Measurements from ENCODE around the gene CDH13.

CDH13 gene

DNA sequence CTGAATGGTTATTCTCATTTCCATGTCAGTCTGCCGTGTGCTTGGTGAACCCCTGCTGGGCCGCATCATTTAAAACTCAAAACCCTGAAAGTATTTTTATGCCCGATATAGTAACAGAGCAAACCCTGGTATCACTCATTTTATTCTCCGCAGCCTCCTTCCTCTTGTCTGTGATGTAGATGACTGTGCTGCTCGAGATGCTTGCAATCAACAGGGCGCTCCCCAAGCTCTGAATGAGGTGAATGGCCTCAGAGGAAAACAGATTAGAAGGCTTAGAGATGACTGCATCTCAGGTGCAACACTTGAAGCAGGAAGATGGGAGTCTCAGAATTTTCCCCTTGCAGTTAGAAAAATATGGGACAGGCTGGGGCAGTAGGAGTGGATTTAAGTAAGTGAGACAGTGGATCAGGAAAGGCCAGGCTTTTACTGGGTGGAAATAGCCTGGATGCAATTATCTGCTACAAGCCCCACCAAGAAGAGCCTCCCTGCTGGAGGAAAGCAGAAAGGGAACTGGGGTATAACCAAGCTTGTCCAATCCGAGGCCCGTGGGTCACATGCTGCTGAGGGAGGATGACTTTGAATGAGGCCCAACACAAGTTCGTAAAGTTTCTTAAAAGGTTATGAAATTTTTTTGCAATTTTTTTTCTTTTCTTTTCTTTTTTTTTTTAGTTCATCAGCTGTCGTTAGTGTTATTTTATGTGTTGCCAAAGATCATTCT lies 166.9 kb downstream of the CDH13 start:
- DNase-seq: no peak

DNA sequence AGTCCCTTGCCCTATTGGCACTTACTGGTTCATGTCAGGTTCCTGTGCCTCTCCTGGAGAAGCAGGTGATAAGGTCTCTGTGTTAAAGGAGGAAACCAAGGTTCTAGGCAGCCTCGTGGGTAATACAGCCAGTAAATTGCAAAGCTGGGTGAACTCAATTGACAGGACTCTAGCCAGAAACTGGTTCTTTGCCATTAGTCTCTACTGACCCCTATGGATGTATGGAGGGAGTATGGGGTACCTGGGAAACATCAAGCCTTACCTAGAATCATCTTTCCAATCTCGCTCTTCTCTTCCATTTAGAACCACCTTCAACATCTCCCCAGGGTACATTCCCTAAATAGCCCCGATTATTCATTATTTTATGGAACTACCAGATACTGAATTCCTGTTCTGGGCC lies 169.3 kb downstream of the CDH13 start:
- DNase-seq: no peak

DNA sequence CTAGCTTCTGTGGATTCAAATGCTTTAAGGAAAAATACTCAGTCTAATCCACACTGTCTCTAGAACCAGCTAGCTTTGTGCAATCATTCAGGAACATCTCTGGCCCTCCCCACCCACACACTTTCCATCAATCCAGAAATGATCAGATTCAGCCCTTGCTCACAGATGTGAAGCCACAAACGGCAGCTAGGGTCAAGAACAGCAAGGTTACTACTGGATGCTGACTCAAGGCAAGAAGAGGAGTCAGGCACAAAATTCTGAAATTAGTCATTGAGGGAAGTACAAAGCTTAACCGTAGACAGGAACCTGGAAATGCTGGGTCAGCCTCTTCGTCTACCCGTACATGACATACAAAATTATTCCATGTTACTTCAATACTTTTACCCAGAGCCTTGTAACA lies 174.6 kb downstream of the CDH13 start:
- no peak for DNase-seq

DNA sequence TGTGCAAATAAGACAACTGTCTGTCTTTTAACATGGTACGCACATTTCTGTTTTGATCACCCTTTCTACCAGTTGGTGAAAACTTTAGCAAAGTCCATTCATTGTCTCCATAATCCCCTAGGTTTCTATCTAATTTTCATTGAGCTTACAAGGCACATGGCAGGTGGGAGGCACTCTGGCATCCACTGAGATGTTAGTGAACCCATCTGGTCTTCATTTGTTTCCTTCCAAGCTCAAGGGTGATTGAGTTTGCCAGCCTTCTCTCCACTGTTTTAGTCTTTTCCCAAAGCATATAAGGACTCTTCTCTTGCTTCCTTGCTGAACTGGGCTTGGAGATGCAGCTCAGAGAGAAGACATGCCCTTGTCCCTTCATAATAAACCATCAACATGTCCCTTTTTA lies 179.1 kb downstream of the CDH13 start:
- DNase-seq: no peak

DNA sequence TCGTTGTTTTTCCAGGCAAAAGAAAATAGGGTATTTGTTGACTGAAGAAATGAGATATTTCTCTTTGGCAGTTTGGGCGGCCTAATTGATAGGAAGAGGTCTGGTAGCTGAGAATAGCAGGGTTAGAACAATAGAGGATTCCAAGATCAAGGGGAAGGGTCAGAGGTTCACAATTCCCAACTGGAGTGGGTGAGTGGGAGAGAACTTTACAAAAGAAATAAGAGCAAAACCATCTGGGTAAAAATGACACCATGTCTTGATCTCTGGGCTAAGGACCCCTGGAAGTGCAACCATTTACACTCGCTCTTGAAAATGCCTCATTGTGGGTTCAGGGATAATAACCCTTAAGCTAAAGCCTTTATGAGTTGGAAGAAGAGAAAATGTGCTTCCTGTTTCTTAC lies 180.5 kb downstream of the CDH13 start:
- no peak for DNase-seq

DNA sequence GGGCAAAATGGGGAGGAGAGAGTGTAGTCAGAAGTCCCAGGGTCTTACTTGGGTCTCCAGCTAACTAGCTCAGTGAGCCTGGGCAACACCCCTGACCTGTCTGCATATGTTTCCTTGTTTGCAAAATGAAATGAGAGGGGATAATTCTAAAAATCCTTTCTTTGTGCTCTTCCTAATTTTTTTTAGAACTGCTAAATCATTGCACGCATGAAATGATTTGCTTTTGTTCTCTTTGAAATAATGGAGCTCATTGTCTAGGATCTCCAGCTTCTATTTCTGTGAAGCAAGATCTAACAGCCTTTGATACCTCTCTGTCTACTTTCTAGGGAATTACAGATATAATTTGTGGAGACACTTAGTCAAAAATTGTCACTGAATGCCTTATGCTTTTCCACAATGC lies 181.3 kb downstream of the CDH13 start:
- peak; percentile 53 for DNase-seq

DNA sequence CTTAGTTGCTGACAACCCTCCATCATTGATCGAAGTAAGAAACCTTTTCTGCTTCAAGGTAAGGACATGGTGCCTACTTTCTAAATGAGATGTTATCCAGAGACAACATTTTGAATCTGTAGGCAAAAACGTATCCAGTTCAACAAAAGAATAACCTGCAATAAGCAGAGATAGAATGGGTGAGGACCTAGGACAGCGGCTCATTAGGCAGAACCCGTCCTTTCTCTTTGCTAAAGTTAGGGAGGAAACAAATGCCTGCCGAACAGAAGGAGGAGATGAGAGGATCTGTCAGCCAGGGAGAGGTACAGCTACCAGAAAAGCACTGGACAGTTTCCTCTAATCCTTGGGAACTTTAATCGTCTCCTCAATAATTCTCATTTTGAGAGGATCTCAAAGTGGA lies 183.3 kb downstream of the CDH13 start:
- no peak for DNase-seq

DNA sequence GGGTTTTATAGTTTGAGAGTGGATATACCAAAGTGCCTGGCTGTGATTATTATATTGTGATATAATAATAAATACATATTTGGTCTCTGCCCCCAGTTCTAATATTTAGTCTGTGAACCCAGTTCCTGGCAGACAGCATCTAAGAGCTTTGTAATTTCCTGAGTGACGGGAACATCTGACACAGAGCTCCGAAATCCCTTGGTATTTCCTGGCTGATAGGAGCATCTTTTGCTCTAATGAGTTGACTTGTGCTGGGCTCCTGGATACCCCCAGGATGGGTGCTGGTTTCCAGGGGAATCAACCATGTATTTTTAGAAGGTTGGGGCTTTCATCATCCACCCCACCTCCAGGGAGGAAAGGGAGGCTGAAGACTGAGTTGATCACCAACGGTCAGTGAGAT lies 187.3 kb downstream of the CDH13 start:
- no peak for DNase-seq

DNA sequence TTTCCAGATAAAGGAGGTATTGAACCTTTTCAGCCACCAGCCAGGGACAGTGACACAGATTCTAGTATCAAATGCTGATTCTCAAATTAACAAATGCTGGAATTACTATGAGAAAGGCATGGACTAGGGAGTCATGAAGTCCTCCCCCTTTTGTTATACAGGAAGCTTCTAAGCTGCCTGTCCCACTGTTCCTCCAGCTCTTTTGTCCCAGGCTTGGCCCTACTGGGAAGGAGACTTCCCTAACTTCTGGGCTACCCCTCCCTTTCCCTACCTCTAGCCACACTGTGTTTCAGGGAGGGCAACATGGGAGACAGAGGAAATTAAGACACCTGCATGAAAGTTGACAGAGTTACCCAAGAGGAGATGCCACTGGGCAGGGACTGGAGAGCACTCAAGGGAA lies 192.5 kb downstream of the CDH13 start:
- no peak for DNase-seq

DNA sequence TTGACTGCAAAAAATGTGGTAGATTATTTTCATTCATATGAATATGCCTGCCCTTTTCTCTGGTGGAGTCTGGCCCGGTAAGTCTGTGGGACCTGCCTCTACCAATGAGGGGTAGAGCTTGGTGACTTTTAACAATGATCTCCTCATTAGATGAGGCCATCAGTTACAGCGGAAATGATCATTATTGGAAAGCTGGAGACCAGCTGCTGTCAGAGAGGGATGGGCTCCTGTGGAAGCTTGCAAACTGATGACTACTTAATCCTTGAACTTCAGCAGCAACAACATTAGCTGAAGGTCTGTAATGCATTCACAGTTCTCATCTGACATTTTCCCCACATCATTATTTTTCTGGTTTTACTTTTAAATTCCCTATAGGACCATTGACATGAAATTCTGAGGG lies 194.1 kb downstream of the CDH13 start:
- peak; percentile 20 for DNase-seq

DNA sequence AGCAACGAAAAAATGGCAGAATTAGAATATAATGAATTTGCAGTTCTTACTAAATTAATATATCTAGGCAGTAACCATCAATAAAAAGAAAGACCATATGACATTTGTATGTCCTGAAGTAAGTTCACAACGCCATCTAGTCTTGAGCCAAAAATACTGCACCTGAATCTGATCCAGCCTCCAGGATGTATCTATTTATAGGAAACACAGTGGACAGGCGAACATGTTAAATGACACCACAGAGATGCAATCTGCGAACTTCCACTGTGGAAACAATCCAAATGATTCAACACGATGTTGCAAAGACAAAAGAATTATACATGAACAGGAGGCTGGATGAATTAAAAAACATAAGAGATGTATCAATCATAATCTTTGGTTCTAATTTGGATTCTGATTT lies 197.6 kb downstream of the CDH13 start:
- no peak for DNase-seq

DNA sequence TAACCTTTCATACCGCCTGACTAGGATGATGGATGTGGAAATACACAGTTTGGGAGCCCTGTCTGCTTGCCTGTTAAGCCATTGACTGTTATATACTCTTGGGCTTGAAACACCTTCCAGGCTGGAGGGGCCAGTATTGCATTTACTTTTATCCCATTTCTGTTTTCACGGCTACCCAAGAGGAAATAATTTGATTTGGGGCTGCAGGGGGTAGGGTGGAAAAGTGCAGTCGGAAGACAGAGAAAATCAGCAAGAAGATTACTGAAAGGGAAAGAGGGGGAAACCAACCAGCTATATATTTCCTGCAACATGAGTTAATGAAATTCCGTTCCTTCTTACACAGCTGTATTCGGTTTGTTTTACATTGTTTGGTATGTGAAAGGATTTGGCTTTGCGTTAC lies 202.5 kb downstream of the CDH13 start:
- peak; percentile 22 for DNase-seq

DNA sequence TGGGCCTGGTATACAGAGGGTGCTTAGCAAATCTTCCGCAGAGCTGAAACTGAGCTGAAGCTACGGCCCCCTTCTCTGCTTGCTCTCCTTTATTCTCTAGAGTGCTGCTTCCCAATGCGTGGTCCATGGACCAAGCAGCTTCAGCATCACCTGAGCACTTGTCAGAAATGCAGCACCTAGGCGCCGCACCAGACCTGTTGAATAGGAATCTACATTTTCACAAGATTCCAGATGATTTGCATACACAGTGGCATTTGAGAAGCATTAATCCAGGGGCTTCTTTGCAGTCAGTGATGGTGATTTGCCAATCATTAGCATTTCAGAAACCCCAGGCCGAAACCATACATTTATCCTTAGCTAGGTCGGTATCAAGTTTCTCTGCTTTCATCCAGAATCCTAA lies 204.2 kb downstream of the CDH13 start:
- DNase-seq: no peak

DNA sequence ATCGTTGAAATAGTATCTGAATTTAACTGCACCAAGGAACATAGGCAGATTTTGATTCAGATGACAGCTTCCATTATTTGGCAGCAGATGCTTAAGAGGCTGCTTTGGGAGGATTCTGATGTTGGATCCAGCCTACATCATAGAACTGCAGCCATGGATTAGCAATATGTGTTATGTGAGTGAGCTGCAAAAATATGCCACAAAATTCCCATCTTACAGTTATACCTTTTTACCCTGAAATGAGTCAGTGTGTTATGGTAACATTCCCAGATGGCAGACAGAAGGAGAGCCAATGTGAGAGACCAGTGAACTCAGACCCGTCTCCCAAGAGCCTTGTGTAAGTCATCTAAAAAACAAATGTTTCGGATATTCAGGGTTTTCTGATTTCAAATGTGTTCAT lies 206.1 kb downstream of the CDH13 start:
- no peak for DNase-seq

DNA sequence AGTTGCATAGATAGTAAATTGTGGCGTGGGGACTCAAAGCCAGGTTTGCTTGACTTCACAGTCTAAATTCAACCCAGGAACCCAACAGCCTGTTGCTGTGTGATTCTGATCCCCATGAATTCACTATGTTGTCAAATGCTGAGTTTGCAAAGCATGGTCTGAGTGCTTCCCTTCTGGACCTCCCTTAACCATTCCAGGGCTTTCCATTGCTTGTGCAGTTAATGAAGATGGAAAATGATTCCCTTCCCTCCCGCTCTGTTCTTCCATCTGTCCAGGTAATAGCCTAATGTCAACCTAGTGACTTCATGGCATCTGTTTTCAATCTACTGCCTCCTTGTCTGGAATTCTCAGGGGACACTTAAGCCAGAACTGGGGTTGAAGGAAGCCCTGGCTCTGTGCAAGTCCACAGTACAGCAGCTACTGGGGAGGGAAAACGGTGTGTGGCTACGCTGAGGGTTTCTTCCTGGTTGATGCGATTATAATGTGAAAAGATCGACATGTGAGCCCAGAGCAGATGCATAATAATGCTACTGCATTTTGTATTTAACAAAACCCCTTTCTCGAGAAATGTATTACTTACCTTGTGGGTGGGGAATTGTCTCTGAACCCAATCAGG lies 206.7 kb downstream of the CDH13 start:
- DNase-seq: no peak

DNA sequence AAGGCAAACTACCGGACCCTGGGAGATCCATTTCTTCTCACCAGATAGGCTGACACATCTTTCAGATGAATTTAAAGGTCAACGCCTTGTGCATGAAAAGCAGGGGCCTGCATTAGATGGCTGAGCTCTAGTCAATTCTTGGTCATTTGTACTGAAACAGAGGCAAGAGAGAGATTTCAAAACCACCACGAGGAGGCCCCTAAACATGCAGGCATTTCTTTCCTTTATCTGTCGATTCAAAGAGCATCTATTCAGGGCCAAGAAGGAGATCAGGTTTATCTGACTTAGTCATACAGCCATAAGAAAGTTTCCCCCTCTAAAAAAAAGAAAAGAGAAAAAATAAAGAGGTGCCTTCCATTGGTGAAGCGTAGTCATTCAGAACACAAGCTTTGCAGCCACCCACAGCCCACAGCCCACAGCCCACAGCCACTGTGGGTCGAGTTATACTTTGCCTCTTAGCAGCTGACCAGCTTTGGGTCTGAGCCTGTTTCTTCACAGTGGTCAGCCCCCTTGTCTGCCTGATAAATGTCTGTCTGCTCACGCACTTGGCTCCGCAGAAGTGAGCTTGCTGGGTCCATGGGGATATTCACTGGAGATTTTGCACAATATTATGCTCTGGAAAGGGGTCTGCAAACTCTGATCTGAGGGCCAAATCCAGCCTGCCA lies 207.5 kb downstream of the CDH13 start:
- DNase-seq: no peak

DNA sequence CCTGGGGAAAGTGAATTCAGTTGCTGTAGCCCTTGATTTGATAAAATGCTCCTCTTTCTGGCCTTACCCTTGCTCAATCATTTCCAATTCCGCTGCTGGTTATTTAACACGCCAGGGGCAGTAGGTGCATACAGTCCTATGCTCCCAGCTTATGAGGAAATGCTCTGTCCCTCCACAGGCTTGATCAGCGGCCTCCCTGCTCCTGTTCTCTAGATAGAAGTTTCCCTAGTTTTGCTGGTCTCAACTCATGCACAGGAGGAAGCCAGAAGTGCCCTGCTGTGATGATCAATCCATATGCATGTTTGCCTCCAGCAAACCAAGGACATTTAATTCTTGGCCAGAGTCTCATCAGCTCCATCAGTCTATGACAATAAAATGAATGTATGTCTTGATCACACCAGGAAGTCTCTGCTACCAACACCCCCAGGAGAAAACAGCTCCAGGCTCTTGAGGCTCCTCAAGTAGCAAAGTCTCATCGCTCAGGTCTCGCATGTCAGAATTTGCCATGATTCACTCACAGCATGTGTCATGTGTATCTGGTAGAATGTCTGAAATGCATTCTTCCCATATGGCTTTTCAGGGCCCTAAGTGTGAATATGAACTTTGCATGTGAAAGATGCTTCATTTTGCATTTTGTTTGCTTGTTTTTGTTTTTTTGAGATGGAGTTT lies 208.9 kb downstream of the CDH13 start:
- no peak for DNase-seq

DNA sequence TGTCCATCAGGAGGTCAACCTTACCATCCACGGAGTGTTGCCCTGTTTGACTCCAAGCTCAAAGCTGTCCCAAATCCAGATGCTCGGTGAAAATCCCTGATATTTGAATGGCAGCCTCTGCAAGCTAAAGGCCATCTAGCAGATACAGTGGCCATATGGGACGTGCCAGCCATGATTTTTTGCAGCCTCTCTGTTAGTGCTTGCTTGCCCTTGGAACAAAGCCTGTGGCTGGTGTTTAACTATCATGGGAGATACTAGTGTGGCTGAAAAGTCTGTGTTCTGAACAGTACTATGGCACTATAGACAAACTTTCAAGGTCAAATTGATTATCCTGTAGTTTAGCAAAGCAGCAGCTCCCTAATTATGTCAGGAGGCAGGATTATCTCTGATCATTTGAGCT lies 214.3 kb downstream of the CDH13 start:
- DNase-seq: no peak

DNA sequence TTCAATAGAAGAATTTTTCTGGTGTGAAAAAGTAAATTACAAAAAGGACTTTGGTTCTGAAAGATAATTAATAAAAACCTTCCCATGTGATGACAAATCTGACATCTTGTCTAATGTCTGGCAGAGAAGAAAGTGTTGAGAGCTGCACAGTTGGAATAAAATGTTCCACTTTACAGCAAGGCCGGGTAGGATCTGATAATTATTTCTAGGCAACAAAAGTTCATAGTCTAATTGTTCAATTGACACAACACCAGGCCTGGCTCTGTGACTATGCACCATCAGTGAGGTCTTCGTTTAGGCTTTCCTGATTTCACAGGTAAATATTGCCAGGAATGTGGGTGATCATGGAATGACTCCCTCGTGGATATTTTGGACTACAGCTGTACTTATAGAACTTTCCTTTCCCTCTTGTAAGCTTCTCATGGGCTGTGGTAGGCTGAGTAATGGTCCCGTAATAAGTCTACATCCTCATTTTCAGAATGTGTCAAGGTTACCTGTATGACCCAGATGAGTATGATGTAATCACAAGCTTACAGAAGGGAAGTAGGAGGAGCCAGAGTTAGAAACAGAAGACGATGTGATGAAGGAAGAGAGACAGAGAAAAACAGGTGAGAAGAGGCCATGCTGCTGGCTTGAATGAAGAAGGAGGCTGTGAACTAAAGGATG lies 217.0 kb downstream of the CDH13 start:
- DNase-seq: no peak

DNA sequence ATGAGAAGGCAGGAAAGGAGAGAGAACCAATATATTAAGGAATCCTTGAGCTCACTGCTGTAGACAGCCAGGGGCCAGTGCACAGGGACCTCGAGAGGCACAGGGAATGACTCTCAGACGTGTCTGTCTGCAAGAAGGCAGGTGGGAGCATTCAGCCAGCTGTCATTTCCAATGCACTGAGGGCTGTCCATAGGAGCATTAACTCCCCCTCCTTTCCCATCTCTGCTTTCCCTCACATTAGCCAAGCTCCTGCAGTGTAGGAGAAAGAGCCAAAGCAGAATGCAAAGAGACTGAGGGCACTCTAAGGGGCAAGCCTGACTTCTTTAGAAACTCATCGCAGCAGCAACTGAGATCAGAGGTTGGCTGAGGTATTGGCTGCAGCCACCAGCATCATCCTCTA lies 218.3 kb downstream of the CDH13 start:
- DNase-seq: peak; percentile 90

DNA sequence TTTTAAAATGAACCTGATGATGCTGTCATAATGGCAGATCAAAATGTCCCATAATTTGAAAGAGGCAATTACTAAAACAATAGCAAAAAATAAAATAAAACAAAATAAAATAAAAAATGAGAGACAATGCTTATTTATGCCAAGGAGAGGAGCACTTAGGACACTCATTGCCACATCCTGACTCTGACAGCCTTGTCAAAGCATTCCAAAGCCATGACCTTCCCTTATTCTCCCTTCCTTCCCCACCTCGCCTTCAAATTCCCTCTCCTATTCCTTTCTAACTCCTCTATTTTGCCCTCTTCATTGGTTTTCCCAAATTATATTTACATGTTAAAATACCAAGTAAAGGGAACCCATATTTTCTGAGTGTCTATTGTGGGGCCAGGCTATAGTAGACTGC lies 220.0 kb downstream of the CDH13 start:
- no peak for DNase-seq

DNA sequence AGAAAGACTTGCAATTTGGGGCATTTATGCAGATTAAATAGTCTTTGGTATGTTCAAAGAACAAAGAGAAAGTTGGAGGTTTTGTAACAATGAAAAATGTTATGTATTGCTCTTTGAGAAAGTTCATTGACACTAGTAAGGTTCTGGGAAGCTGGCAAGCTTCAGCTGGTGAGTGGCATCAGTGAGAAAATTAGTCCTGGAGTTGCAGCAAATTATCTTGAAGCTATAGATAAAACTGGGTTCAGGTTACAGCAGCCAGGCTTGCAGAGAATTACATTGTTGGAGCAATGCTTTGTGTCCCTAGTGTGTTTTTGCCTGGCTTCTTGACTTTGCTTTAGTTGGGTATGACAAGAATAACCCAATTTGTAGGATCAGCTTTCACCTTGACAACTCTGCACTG lies 221.2 kb downstream of the CDH13 start:
- no peak for DNase-seq

DNA sequence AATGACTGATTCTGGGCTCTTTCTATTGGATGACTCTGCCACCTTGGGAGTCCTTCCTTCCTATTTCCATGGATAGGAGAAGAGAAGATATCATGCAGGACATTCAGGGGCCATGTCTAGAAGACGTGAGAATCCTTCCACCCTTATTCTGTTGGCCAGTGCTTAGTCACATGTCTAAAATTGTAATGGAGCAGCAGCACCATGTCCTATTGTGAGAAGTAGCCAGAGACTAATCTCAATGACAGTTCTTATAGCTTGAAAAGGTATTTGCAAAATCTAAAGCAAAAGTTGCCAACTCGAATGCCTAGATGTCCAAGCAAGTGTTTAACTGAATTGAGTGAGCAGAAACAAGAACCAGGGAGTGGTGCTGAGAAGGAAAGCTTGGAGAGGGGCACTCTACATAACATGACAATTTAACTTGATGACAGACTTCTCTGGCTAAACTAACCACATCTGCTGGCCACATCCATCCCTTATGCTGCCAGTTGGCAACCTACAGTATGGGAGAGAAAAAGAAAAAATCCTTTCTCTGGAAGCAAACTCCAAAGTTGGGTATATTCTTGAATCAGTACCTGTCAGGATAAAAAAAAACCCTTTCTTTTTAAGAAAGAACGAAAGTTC lies 225.7 kb downstream of the CDH13 start:
- no peak for DNase-seq
